HUES48 (cell line): ENCODE results near the gene BCO1.

ENCODE experiments used
- H3K27ac ChIP-seq: one replicate; pipeline ENCODE4 v1.7.0; 2013; ENCODE audit warnings: low read depth, low read length, inconsistent platforms
- H3K27me3 ChIP-seq: 2 replicates; pipeline ENCODE4 v1.6.1; 2013; ENCODE audit warnings: mild to moderate bottlenecking, low read length; ENCODE audit not compliant: control insufficient read depth, insufficient read depth
- H3K36me3 ChIP-seq: 2 replicates; pipeline ENCODE4 v1.6.1; 2013; ENCODE audit warnings: low read length; ENCODE audit not compliant: control insufficient read depth, insufficient read depth
- H3K4me1 ChIP-seq: 2 replicates; pipeline ENCODE4 v1.6.1; 2013; ENCODE audit warnings: mild to moderate bottlenecking, low read length; ENCODE audit not compliant: control insufficient read depth, insufficient read depth
- H3K4me3 ChIP-seq: 2 replicates; pipeline ENCODE4 v1.5.1; 2013; ENCODE audit warnings: mild to moderate bottlenecking, low read depth, low read length
- H3K9ac ChIP-seq: 2 replicates; pipeline ENCODE4 v1.6.1; 2013; ENCODE audit warnings: mild to moderate bottlenecking, low read depth, low read length, moderate library complexity
- H3K9me3 ChIP-seq: 2 replicates; pipeline ENCODE4 v1.6.1; 2013; ENCODE audit warnings: low read length; ENCODE audit not compliant: control insufficient read depth, insufficient read depth

Gene BCO1

DNA sequence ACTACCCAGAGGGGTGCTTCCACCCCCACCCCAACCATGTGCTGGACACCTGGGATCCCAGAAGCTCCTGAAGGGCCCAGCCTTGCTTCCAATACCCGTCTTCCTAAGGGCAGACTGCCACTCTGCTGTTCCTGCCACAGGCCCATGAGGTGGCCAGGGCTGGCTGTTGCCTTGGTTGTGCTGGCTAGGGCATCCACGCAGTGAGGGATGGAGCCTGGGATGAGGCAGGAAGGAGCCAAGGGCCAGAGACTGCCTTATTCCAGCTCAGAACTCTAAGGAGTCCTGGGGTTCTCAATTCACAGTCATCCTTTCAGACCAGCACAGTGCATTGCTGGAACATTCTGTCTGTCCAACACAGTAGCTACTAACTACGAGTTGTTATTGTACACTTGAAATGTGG is 37.8 kb downstream of the BCO1 start:
- H3K36me3 ChIP-seq, result no peaks in the 10 kb centered on the region
- H3K4me1 ChIP-seq, result no peaks in the 10 kb centered on the region
- H3K27ac ChIP-seq, result no peak overlapping the region
- no peak overlapping the region for H3K4me3 ChIP-seq
- no peak overlapping the region for H3K9ac ChIP-seq
- no peaks in the 10 kb centered on the region for H3K27me3 ChIP-seq
- H3K9me3 ChIP-seq, result no peaks in the 10 kb centered on the region

- H3K27me3 ChIP-seq, result no peaks in the 10 kb centered on the region
- no peak overlapping the region for H3K9ac ChIP-seq
- H3K4me3 ChIP-seq, result no peak overlapping the region
- no peak overlapping the region for H3K27ac ChIP-seq
- no peaks in the 10 kb centered on the region for H3K36me3 ChIP-seq
- no peaks in the 10 kb centered on the region for H3K9me3 ChIP-seq
- H3K4me1 ChIP-seq, result no peaks in the 10 kb centered on the region
These were observed 39.1 kb downstream of the BCO1 start for GRCh38 chr16:81277541-81278080.

DNA sequence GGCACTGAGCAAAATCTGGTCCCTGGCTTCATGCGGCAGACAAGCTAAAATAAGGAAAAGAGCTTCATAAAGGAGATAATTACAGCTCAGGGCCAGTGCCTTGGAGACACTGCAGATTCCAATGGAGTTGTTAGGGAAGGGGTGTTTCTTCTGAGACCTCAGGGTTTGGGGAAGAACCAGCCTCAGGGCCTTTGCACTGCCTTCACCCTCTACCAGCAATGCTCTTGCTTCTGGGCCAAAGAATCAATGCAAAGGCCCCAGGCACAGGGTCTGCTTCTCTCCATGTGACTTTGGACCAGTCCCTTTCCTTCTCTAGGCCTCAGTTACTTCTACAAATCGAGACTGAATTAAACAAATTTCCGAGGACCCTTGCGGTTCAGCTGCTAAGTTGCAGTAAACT is 40.0 kb downstream of the BCO1 start:
- no peaks in the 10 kb centered on the region for H3K9me3 ChIP-seq
- no peak overlapping the region for H3K27ac ChIP-seq
- no peaks in the 10 kb centered on the region for H3K27me3 ChIP-seq
- H3K4me1 ChIP-seq, result no peaks in the 10 kb centered on the region
- H3K4me3 ChIP-seq, result no peak overlapping the region
- H3K36me3 ChIP-seq, result no peaks in the 10 kb centered on the region
- no peak overlapping the region for H3K9ac ChIP-seq

DNA sequence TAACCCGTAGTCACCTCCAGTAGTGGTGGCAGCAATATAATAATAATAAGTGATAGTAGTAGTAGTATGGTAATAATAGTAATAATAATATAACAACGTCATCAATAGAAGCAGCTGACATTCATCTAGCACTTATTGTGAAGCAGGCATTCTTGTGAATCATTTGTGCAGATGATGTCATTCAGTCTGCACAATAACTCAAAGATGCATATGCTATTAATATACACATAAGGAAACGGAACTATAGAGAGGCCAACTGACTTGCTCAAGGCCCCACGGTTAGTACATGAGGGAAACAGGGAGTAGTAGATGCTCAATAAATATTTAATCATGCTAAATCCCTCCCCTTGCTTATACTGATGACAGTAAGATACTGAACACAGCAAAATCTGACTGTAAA is 40.9 kb downstream of the BCO1 start:
- Histone ChIP-seq H3K36me3 (no peaks in the 10 kb centered on the region), H3K27ac (no peak overlapping the region), H3K4me3 (no peak overlapping the region), H3K27me3 (no peaks in the 10 kb centered on the region), H3K9me3 (no peaks in the 10 kb centered on the region), H3K9ac (no peak overlapping the region), H3K4me1 (no peaks in the 10 kb centered on the region)

DNA sequence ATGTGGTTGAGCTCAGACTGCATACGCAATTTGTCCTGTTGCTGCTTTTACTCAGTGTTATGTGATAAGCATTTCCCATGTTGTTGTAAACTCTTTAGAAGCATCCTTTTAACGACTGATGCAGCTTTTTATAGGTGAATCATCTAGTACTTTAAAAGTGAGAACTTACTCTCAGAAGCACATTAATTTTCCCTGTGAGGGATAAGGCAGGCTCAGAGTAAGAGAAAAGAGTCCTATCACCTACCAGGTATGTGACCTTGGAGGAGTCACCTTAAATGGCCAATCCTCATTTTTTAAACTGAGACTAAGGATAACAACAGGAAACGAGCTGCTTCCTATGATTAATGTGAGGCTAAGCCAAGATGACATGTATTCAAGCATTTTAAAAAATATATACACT is 41.9 kb downstream of the BCO1 start:
- no peak overlapping the region for H3K27ac ChIP-seq
- H3K4me3 ChIP-seq, result no peak overlapping the region
- H3K27me3 ChIP-seq, result no peaks in the 10 kb centered on the region
- H3K36me3 ChIP-seq, result no peaks in the 10 kb centered on the region
- no peaks in the 10 kb centered on the region for H3K9me3 ChIP-seq
- H3K9ac ChIP-seq, result no peak overlapping the region
- H3K4me1 ChIP-seq, result no peaks in the 10 kb centered on the region

- no peak overlapping the region for H3K9ac ChIP-seq
- H3K27ac ChIP-seq, result no peak overlapping the region
- no peaks in the 10 kb centered on the region for H3K4me1 ChIP-seq
- no peak overlapping the region for H3K4me3 ChIP-seq
- no peaks in the 10 kb centered on the region for H3K36me3 ChIP-seq
- H3K27me3 ChIP-seq, result no peaks in the 10 kb centered on the region
- no peaks in the 10 kb centered on the region for H3K9me3 ChIP-seq
These were observed 44.6 kb downstream of the BCO1 start for GRCh38 chr16:81283044-81283443.

- H3K27ac ChIP-seq, result no peak overlapping the region
- no peaks in the 10 kb centered on the region for H3K9me3 ChIP-seq
- H3K4me1 ChIP-seq, result no peaks in the 10 kb centered on the region
- no peak overlapping the region for H3K4me3 ChIP-seq
- no peaks in the 10 kb centered on the region for H3K27me3 ChIP-seq
- no peaks in the 10 kb centered on the region for H3K36me3 ChIP-seq
- H3K9ac ChIP-seq, result no peak overlapping the region
These were observed 46.6 kb downstream of the BCO1 start for GRCh38 chr16:81284995-81285600.

GRCh38 chr16:81286190-81286589 is 47.7 kb downstream of the BCO1 start:
- H3K27ac ChIP-seq, result no peak overlapping the region

GRCh38 chr16:81291117-81291516 is 52.6 kb downstream of the BCO1 start:
- no peaks in the 10 kb centered on the region for H3K4me1 ChIP-seq
- H3K4me3 ChIP-seq, result no peak overlapping the region
- no peak overlapping the region for H3K27ac ChIP-seq
- no peaks in the 10 kb centered on the region for H3K9me3 ChIP-seq
- no peak overlapping the region for H3K9ac ChIP-seq
- H3K27me3 ChIP-seq, result no peaks in the 10 kb centered on the region
- H3K36me3 ChIP-seq, result no peaks in the 10 kb centered on the region

More at GRCh38 chr16:81286190-81286589, 47.7 kb downstream of the BCO1 start:
- Histone ChIP-seq H3K4me3 (no peak overlapping the region), H3K36me3 (no peaks in the 10 kb centered on the region), H3K9ac (no peak overlapping the region), H3K27me3 (no peaks in the 10 kb centered on the region), H3K4me1 (no peaks in the 10 kb centered on the region), H3K9me3 (no peaks in the 10 kb centered on the region)

DNA sequence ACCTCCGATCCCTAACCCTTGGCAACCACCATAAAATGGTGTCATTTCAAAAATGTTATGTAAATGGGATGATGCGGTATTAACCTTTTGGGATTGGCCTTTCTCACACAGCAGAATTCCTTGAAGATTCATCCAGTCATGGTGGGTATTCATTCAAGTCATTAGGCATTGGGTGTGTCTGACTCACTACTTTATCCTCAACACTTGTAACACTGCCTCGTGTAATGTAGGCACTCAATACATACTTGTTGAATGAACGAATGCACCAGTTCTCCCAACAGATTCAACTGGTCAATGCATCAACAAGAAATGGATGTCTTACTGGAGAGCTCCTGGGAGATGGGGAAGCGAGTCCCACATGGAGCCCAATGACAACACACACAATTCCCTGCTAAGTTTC is 54.4 kb downstream of the BCO1 start:
- no peaks in the 10 kb centered on the region for H3K4me1 ChIP-seq
- no peaks in the 10 kb centered on the region for H3K9me3 ChIP-seq
- H3K9ac ChIP-seq, result no peak overlapping the region
- H3K4me3 ChIP-seq, result no peak overlapping the region
- H3K27ac ChIP-seq, result no peak overlapping the region
- no peaks in the 10 kb centered on the region for H3K27me3 ChIP-seq
- H3K36me3 ChIP-seq, result no peaks in the 10 kb centered on the region

DNA sequence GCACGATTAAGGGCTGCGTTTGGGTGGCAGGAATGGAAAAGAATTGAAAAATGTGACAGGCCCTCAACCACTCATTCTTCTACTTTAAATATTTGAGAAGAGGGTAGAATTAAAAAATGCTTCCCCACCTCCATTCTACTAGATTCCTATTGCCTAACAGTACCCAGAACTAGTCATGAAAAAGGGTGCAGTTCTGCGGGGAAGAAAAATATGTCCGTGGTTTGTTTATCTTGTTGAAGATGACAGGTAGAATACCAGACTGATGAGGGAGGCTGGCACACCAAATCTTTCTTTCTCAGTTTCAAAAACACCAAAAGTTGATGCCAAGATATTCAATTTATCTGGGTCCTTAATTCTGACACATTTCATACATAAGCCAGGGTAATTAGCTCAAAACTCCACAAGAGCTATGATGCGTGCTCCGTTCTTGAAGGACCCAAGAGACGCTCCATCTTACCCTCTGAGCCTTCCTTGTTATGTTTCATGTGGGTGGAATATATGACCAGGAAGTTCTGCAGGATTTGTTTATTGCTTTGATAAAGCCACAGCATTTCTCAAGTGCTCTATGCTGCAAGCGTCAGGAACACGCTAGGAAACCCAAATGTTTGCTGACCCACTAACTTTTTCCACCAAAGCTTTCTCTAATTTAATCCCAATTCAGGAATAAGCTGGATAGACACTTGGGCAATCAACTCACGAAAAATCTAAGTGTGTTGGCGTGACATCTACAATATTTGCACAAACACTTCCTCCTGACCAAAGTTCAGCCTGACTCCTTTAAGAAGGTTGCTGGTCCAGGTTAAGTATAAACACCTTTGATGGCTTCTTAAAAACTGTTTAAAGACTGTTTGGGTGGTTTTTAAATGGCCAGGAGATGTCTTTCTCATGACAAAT is 55.7 kb downstream of the BCO1 start:
- H3K27ac ChIP-seq, result no peak overlapping the region

More for the DNA sequence above, 55.7 kb downstream of the BCO1 start:
- Histone ChIP-seq H3K9ac (no peak overlapping the region), H3K36me3 (no peaks in the 10 kb centered on the region), H3K9me3 (no peaks in the 10 kb centered on the region), H3K4me1 (no peaks in the 10 kb centered on the region), H3K4me3 (no peak overlapping the region), H3K27me3 (no peaks in the 10 kb centered on the region)
